PC-3 (cell line): ENCODE measurements around the gene ADAM11. TPM values are rescaled to one million over a fixed set of nuclear protein-coding genes. Genes with fewer than 3 reads are reported as not detected.

Source experiments
- ATAC-seq: fragments of 200-7000 bp; cut with Tn5 transposase; 2 replicates; pipeline ENCODE4 v1.9.1; 2020; ENCODE audit warnings: mild to moderate bottlenecking, moderate library complexity
- BruUV-seq: library from RNA; stranded (reverse); fragments of 400-500 nt; replicated peaks from 2 replicates; lab custom pipeline; 2021; lab: Mats Ljungman, UMichigan
- CTCF ChIA-PET: fragments of 300-600 bp; sonication (Branson Sonifier 250); formaldehyde crosslinking; loops from one replicate; lab custom pipeline; 2022; ENCODE audit warnings: antibody characterized with exemption; lab: Charles Lee
- POLR2A ChIA-PET: fragments of 300-600 bp; sonication (Branson Sonifier 250); formaldehyde crosslinking; loops from one replicate; lab custom pipeline; 2022; ENCODE audit warnings: antibody characterized with exemption; ENCODE audit not compliant: unreplicated experiment; lab: Charles Lee
- DNase-seq: peaks from one replicate; pipeline ENCODE4 v3.0.0-alpha.2; 2015
- H2AFZ ChIP-seq: fragments of 300-600 bp; sonication (generic); 2 replicates; pipeline ENCODE4 v1.6.0; 2016; ENCODE audit warnings: antibody characterized with exemption, low read length
- H3F3A ChIP-seq: fragments of 300-600 bp; sonication (generic); one replicate; pipeline ENCODE4 v1.6.0; 2017; ENCODE audit warnings: antibody characterized with exemption, low read length, control low read depth, mild to moderate bottlenecking; ENCODE audit not compliant: unreplicated experiment
- H3K27ac ChIP-seq: fragments of 300-600 bp; sonication (generic); 2 replicates; pipeline ENCODE4 v1.5.1; 2016; ENCODE audit warnings: mild to moderate bottlenecking, low read length
- H3K27me3 ChIP-seq: fragments of 300-600 bp; sonication (generic); 2 replicates; pipeline ENCODE4 v1.6.1; 2016; ENCODE audit warnings: low read length, mixed read lengths
- H3K36me3 ChIP-seq: fragments of 300-600 bp; sonication (generic); 2 replicates; pipeline ENCODE4 v1.6.1; 2016; ENCODE audit warnings: low read depth, mixed run types, low read length, mixed read lengths
- H3K4me1 ChIP-seq: fragments of 300-600 bp; sonication (generic); 2 replicates; pipeline ENCODE4 v1.5.1; 2016; ENCODE audit warnings: low read length; ENCODE audit not compliant: insufficient read depth
- H3K4me2 ChIP-seq: fragments of 300-600 bp; sonication (generic); 2 replicates; pipeline ENCODE4 v1.6.0; 2016; ENCODE audit warnings: low read length
- H3K4me3 ChIP-seq: fragments of 300-600 bp; sonication (generic); 2 replicates; pipeline ENCODE4 v1.5.1; 2016; ENCODE audit warnings: mild to moderate bottlenecking, low read length, mixed read lengths
- H3K79me2 ChIP-seq: fragments of 300-600 bp; sonication (generic); 2 replicates; pipeline ENCODE4 v1.6.1; 2017; ENCODE audit warnings: low read length, mixed read lengths
- H3K9ac ChIP-seq: fragments of 300-600 bp; sonication (generic); 2 replicates; pipeline ENCODE4 v1.6.0; 2016; ENCODE audit warnings: mild to moderate bottlenecking, low read length
- H3K9me2 ChIP-seq: fragments of 300-600 bp; sonication (generic); replicated peaks from 2 replicates; pipeline ENCODE4 v1.6.1; 2016; ENCODE audit warnings: mixed run types, low read length, mixed read lengths
- H3K9me3 ChIP-seq: fragments of 300-600 bp; sonication (generic); 2 replicates; pipeline ENCODE4 v1.6.1; 2016; ENCODE audit warnings: low read length, mixed read lengths
- H4K20me1 ChIP-seq: fragments of 300-600 bp; sonication (generic); 2 replicates; pipeline ENCODE4 v1.6.1; 2016; ENCODE audit warnings: low read length, mixed read lengths
- CTCF ChIP-seq: fragments of 300-600 bp; sonication (generic); conservative IDR thresholded peaks from 2 replicates; pipeline ENCODE4 v1.5.1; 2017; ENCODE audit warnings: antibody characterized with exemption, low read depth, mild to moderate bottlenecking, low read length
- EZH2 ChIP-seq: fragments of 300-600 bp; sonication (generic); IDR thresholded peaks from one replicate; pipeline ENCODE4 v1.6.1; 2017; ENCODE audit warnings: antibody characterized with exemption, mild to moderate bottlenecking, low read length; ENCODE audit not compliant: unreplicated experiment
- EZH2phosphoT487 ChIP-seq: fragments of 300-600 bp; sonication (generic); IDR thresholded peaks from 2 replicates; pipeline ENCODE4 v1.6.1; 2018; ENCODE audit warnings: mild to moderate bottlenecking, antibody characterized with exemption, low read length, borderline replicate concordance
- intact Hi-C: fragments of 100-400 bp; cut with micrococcal nuclease; formaldehyde crosslinking; loops from 2 replicates; pipeline ENCODE4 v1.9.0; 2023
- total RNA-seq: library from RNA; depleted of rRNA; stranded (reverse); fragments of >200 nt; gene quantifications from 2 replicates; pipeline ENCODE4 v1.2.3, GENCODE V29; 2014

Gene ADAM11
- total RNA-seq, 1 experiment from 2014 or later, result 2.9 TPM

- no peak overlapping the region for H2AFZ ChIP-seq
- TF ChIP-seq EZH2phosphoT487, result no peak
- no peaks in the 10 kb centered on the region for H3K79me2 ChIP-seq
- no peaks in the 10 kb centered on the region for H3K9me2 ChIP-seq
- no peak for DNase-seq
- H3K9ac ChIP-seq, result no peak overlapping the region
- no peaks in the 10 kb centered on the region for H4K20me1 ChIP-seq
- H3K36me3 ChIP-seq, result peaks cover 22% of the 10 kb centered on the region; the same call in 1 of the 2 replicates
- no peak overlapping the region for H3K4me3 ChIP-seq
- no peaks in the 10 kb centered on the region for H3F3A ChIP-seq
- BruUV-seq, result no TSS peak
- ChIA-PET POLR2A (no interaction called here), CTCF (no interaction called here)
- no peak overlapping the region for H3K27ac ChIP-seq
- H3K4me1 ChIP-seq, result no peaks in the 10 kb centered on the region
- intact Hi-C loops, result no loop called here
- H3K9me3 ChIP-seq, result no peaks in the 10 kb centered on the region
- H3K27me3 ChIP-seq, result no peaks in the 10 kb centered on the region
- no peak overlapping the region for H3K4me2 ChIP-seq
- ATAC-seq, result no peak
Observed at GRCh38 chr17:44751331-44751730, 7.5 kb upstream of the ADAM11 start.

- Histone ChIP-seq H3F3A (no peaks in the 10 kb centered on the region), H3K36me3 (peaks cover 22% of the 10 kb centered on the region; the same call in 1 of the 2 replicates), H3K9me3 (no peaks in the 10 kb centered on the region), H4K20me1 (no peaks in the 10 kb centered on the region), H3K27me3 (no peaks in the 10 kb centered on the region), H3K27ac (no peak overlapping the region), H3K4me2 (no peak overlapping the region), H3K4me3 (no peak overlapping the region), H3K4me1 (no peaks in the 10 kb centered on the region), H2AFZ (no peak overlapping the region), H3K79me2 (no peaks in the 10 kb centered on the region), H3K9me2 (no peaks in the 10 kb centered on the region), H3K9ac (no peak overlapping the region)
- no peak for DNase-seq
- ATAC-seq, result no peak
- BruUV-seq, result no TSS peak
- TF ChIP-seq CTCF, result no peak
- no peak for TF ChIP-seq EZH2
- no peak for TF ChIP-seq EZH2phosphoT487
- intact Hi-C loops, result no loop called here
- ChIA-PET POLR2A (no interaction called here), CTCF (no interaction called here)
Observed at GRCh38 chr17:44751806-44752205, 7.0 kb upstream of the ADAM11 start.

- H3K9me2 ChIP-seq, result no peaks in the 10 kb centered on the region
- H3K9me3 ChIP-seq, result no peaks in the 10 kb centered on the region
- no peak for ATAC-seq
- BruUV-seq, result no TSS peak
- H3F3A ChIP-seq, result no peaks in the 10 kb centered on the region
- no peaks in the 10 kb centered on the region for H3K27me3 ChIP-seq
- intact Hi-C loops, result no loop called here
- H3K4me1 ChIP-seq, result no peaks in the 10 kb centered on the region
- no peaks in the 10 kb centered on the region for H4K20me1 ChIP-seq
- no peaks in the 10 kb centered on the region for H3K79me2 ChIP-seq
- H3K36me3 ChIP-seq, result peaks cover 10% of the 10 kb centered on the region; the same call in 1 of the 2 replicates
- H3K4me2 ChIP-seq, result no peak overlapping the region
- no peak overlapping the region for H3K27ac ChIP-seq
- TF ChIP-seq EZH2 (no peak), EZH2phosphoT487 (no peak), CTCF (no peak)
- H3K4me3 ChIP-seq, result no peak overlapping the region
- no peak overlapping the region for H3K9ac ChIP-seq
- POLR2A ChIA-PET, result no interaction called here
- CTCF ChIA-PET, result no interaction called here
- no peak overlapping the region for H2AFZ ChIP-seq
- DNase-seq, result no peak
Observed at GRCh38 chr17:44752953-44753861, 5.6 kb upstream of the ADAM11 start.
